GM23338 (cell line): ENCODE data around the gene SPACA7. TPM values are rescaled to one million over a fixed set of nuclear protein-coding genes. Genes with fewer than 3 reads are reported as not detected.

Source experiments
- ETS1 ChIP-seq: IDR thresholded peaks from 2 replicates; pipeline ENCODE4 v1.6.1; 2016; ENCODE audit warnings: antibody characterized with exemption
- EZH2phosphoT487 ChIP-seq: fragments of 200-600 bp; sonication (generic); IDR thresholded peaks from one replicate; pipeline ENCODE4 v1.8.1; 2018; ENCODE audit warnings: antibody characterized with exemption; ENCODE audit not compliant: unreplicated experiment
- NANOG ChIP-seq: IDR thresholded peaks from 2 replicates; pipeline ENCODE4 v1.6.1; 2016; ENCODE audit warnings: antibody characterized with exemption, borderline replicate concordance
- REST ChIP-seq: IDR thresholded peaks from one replicate; pipeline ENCODE4 v1.6.1; 2018; ENCODE audit warnings: antibody characterized with exemption; ENCODE audit not compliant: unreplicated experiment
- ZNF114 ChIP-seq: fragments of 250-450 bp; sonication (Bioruptor Pico); IDR thresholded peaks from 2 replicates; pipeline ENCODE4 v1.5.0; 2020; ENCODE audit warnings: mild to moderate bottlenecking, moderate library complexity
- polyA plus RNA-seq: library from polyadenylated mRNA; unstranded; fragments of >200 nt; fragmentation: Nextera tagmentation; extraction: Ambion mirVana; gene quantifications from 2 replicates; pipeline ENCODE4 v1.2.1, GENCODE V29; 2016
- total RNA-seq: library from RNA; depleted of rRNA; stranded (reverse); fragments of >200 nt; shearing (Covaris generic); gene quantifications from 2 replicates; pipeline ENCODE4 v1.2.3, GENCODE V29; 2014
- TF ChIP-seq, protein P1 (sequence below): fragments of 250-450 bp; sonication (Bioruptor Pico); IDR thresholded peaks from 2 replicates; pipeline ENCODE4 v1.5.0; 2020; ENCODE audit warnings: mild to moderate bottlenecking, moderate library complexity

Gene SPACA7
- total and polyA plus RNA-seq, 2 experiments from 2014 or later, result not detected

DNA sequence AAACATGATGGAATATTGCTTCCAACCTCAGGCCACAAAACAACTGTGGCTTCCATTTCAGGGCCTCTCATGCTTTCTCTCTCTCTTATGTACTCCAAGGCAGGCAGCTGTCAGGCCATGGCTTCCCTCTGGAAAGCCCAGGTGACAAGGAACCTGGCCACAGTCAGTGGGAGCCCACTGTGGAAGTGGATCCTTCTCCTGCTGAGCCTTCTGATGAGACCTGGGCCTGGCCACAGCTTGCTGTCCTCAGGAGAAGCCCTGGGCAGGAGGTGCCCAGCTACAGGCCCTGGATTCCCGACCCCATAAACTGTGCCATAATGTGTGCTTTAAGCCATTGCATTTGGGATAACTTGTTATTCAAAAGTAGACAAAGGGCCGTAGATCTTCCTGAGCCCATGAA, 71.2 kb downstream of the SPACA7 start (continued):
- TF ChIP-seq, protein P1, sequence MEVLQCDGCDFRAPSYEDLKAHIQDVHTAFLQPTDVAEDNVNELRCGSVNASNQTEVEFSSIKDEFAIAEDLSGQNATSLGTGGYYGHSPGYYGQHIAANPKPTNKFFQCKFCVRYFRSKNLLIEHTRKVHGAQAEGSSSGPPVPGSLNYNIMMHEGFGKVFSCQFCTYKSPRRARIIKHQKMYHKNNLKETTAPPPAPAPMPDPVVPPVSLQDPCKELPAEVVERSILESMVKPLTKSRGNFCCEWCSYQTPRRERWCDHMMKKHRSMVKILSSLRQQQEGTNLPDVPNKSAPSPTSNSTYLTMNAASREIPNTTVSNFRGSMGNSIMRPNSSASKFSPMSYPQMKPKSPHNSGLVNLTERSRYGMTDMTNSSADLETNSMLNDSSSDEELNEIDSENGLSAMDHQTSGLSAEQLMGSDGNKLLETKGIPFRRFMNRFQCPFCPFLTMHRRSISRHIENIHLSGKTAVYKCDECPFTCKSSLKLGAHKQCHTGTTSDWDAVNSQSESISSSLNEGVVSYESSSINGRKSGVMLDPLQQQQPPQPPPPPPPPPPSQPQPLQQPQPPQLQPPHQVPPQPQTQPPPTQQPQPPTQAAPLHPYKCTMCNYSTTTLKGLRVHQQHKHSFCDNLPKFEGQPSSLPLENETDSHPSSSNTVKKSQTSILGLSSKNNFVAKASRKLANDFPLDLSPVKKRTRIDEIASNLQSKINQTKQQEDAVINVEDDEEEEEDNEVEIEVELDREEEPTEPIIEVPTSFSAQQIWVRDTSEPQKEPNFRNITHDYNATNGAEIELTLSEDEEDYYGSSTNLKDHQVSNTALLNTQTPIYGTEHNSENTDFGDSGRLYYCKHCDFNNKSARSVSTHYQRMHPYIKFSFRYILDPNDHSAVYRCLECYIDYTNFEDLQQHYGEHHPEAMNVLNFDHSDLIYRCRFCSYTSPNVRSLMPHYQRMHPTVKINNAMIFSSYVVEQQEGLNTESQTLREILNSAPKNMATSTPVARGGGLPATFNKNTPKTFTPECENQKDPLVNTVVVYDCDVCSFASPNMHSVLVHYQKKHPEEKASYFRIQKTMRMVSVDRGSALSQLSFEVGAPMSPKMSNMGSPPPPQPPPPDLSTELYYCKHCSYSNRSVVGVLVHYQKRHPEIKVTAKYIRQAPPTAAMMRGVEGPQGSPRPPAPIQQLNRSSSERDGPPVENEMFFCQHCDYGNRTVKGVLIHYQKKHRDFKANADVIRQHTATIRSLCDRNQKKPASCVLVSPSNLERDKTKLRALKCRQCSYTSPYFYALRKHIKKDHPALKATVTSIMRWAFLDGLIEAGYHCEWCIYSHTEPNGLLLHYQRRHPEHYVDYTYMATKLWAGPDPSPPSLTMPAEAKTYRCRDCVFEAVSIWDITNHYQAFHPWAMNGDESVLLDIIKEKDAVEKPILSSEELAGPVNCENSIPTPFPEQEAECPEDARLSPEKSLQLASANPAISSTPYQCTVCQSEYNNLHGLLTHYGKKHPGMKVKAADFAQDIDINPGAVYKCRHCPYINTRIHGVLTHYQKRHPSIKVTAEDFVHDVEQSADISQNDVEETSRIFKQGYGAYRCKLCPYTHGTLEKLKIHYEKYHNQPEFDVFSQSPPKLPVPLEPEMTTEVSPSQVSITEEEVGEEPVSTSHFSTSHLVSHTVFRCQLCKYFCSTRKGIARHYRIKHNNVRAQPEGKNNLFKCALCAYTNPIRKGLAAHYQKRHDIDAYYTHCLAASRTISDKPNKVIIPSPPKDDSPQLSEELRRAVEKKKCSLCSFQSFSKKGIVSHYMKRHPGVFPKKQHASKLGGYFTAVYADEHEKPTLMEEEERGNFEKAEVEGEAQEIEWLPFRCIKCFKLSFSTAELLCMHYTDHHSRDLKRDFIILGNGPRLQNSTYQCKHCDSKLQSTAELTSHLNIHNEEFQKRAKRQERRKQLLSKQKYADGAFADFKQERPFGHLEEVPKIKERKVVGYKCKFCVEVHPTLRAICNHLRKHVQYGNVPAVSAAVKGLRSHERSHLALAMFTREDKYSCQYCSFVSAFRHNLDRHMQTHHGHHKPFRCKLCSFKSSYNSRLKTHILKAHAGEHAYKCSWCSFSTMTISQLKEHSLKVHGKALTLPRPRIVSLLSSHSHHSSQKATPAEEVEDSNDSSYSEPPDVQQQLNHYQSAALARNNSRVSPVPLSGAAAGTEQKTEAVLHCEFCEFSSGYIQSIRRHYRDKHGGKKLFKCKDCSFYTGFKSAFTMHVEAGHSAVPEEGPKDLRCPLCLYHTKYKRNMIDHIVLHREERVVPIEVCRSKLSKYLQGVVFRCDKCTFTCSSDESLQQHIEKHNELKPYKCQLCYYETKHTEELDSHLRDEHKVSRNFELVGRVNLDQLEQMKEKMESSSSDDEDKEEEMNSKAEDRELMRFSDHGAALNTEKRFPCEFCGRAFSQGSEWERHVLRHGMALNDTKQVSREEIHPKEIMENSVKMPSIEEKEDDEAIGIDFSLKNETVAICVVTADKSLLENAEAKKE (CRISPR knock-in tag), result no peak
- TF ChIP-seq REST (no peak), ZNF114 (no peak), NANOG (no peak), ETS1 (no peak), EZH2phosphoT487 (no peak)
